Sigmoid colon (tissue), 7 donors: Measurements from ENCODE around the gene FUOM. TPM values are rescaled to one million over a fixed set of nuclear protein-coding genes. Genes with fewer than 3 reads are reported as not detected.

ENCODE experiments used
- DNase-seq: peaks from one replicate; pipeline ENCODE4 v3.0.0-alpha.2; 2019
- H3K27ac ChIP-seq, 4 donors: fragments of 200-600 bp; sonication (generic); one replicate each; pipeline ENCODE4 v1.5.1; 2016 to 2019; ENCODE audit warnings: mild to moderate bottlenecking in 1 of 4
- H3K27me3 ChIP-seq, 3 donors: fragments of 200-600 bp; sonication (generic); one replicate each; pipeline ENCODE4 v1.5.1; 2019; ENCODE audit warnings: mild to moderate bottlenecking in 1 of 3
- H3K36me3 ChIP-seq, 4 donors: fragments of 200-600 bp; sonication (generic); one replicate each; pipeline ENCODE4 v1.5.1; 2016 to 2019
- H3K4me1 ChIP-seq, 4 donors: fragments of 200-600 bp; sonication (generic); one replicate each; pipeline ENCODE4 v1.5.1; 2017 to 2019
- H3K4me3 ChIP-seq, 4 donors: fragments of 200-600 bp; sonication (generic); one replicate each; pipeline ENCODE4 v1.5.1; 2017 to 2019; ENCODE audit warnings: mild to moderate bottlenecking in 2 of 4, moderate library complexity in 1 of 4
- H3K9me3 ChIP-seq, 4 donors: fragments of 200-600 bp in 3 of 4; sonication (generic) in 3 of 4; one replicate each; pipeline versions ENCODE4 v1.5.1 to v1.6.1; 2013 to 2019
- EP300 ChIP-seq, 4 donors: sonication (generic); formaldehyde crosslinking; IDR thresholded peaks; one replicate each; pipeline ENCODE4 v1.6.1; 2017; ENCODE audit warnings: antibody characterized with exemption in 4 of 4
- POLR2A ChIP-seq, 2 donors: fragments of 450-650 bp; IDR thresholded peaks; one replicate each; pipeline ENCODE4 v1.6.1; 2016; ENCODE audit warnings: antibody characterized with exemption in 2 of 2, mild to moderate bottlenecking in 2 of 2, moderate library complexity in 2 of 2
- POLR2AphosphoS5 ChIP-seq, 4 donors: sonication (generic); formaldehyde crosslinking; IDR thresholded peaks; one replicate each; pipeline ENCODE4 v1.6.1; 2017; ENCODE audit warnings: antibody characterized with exemption in 4 of 4
- WGBS, 2 donors: extraction: QIAGEN DNeasy Blood & Tissue Kit; methylation state at CpG; one replicate each; pipeline ENCODE4 v1.1.7; 2013; 5-methylcytosine and 5-hydroxymethylcytosine counted together
- intact Hi-C: fragments of 100-400 bp; cut with DNase I; formaldehyde crosslinking; loops from one replicate; pipeline ENCODE4 v1.15.1; 2023
- polyA plus RNA-seq, 3 donors: library from polyadenylated mRNA; stranded (reverse); fragments of 200-250 nt; gene quantifications; one replicate each; pipeline ENCODE4 v1.2.3, GENCODE V29; 2013
- total RNA-seq, 4 donors: library from RNA; depleted of rRNA; stranded (reverse); fragments of >200 nt; gene quantifications; one replicate each; pipeline ENCODE4 v1.1.0, GENCODE V29; 2016
- TF ChIP-seq, protein P1 (sequence below), 4 experiments: fragments of 450-650 bp in 3 of 4; fragments of 200-600 bp in 1 of 4; IDR thresholded peaks; one replicate each; pipeline ENCODE4 v1.5.1; 2016 to 2019; ENCODE audit warnings: antibody characterized with exemption in 4 of 4, mild to moderate bottlenecking in 3 of 4, moderate library complexity in 2 of 4
- donor health status: healthy with polysubstance abuse.
- donor health status: Bipolar disorder and iron deficiency.
- donor health status: healthy.

Gene FUOM
- total and polyA plus RNA-seq, 7 donors: 8.0 to 98.0 (median 25.7) TPM

GRCh38 chr10:133359554-133359971 lies 1.7 kb upstream of the FUOM start:
- Histone ChIP-seq H3K36me3 (peaks cover 5 to 31% (median 8%) of the 10 kb centered on the region in 4 donors), H3K4me1 (peaks cover 0 to 18% (median 16%) of the 10 kb centered on the region in 4 donors), H3K9me3 (no peaks in the 10 kb centered on the region), H3K27me3 (peaks cover 3 to 32% (median 20%) of the 10 kb centered on the region in 3 donors), H3K27ac (no peak overlapping the region), H3K4me3 (no peak overlapping the region)
- intact Hi-C loops: no loop called here
- DNase-seq: no peak
- WGBS, 2 donors: 18 to 54% methylated on average over 6 of the region's 6 CpGs
- TF ChIP-seq POLR2A (IDR thresholded peaks at IDR 0.05) (no peak), POLR2AphosphoS5 (IDR thresholded peaks at IDR 0.05) (no peak), EP300 (IDR thresholded peaks at IDR 0.05) (no peak)
- TF ChIP-seq, protein P1, sequence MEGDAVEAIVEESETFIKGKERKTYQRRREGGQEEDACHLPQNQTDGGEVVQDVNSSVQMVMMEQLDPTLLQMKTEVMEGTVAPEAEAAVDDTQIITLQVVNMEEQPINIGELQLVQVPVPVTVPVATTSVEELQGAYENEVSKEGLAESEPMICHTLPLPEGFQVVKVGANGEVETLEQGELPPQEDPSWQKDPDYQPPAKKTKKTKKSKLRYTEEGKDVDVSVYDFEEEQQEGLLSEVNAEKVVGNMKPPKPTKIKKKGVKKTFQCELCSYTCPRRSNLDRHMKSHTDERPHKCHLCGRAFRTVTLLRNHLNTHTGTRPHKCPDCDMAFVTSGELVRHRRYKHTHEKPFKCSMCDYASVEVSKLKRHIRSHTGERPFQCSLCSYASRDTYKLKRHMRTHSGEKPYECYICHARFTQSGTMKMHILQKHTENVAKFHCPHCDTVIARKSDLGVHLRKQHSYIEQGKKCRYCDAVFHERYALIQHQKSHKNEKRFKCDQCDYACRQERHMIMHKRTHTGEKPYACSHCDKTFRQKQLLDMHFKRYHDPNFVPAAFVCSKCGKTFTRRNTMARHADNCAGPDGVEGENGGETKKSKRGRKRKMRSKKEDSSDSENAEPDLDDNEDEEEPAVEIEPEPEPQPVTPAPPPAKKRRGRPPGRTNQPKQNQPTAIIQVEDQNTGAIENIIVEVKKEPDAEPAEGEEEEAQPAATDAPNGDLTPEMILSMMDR (IDR thresholded peaks at IDR 0.05): no peak

DNA sequence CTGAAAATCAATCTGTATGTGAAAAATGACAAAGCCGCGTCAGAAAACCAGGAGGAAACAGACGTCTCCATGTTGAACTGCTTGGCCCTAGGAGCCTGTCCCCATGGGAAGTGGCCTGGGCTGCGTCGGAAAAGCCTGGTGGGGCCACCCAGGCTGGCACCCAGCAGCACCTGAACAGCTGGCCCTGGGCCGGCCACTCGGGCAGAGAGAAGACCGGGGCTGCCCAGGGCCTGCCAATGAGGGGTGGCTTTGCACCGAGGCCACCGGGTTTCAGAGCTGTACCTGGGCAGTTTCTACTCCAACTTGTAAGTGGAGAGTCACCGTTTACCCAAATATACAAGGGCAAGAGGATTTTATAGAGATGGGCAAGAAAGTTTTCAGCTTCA lies 1.1 kb upstream of the FUOM start:
- peaks cover 0 to 18% (median 16%) of the 10 kb centered on the region in 4 donors for H3K4me1 ChIP-seq
- H3K27ac ChIP-seq: peak overlapping the region in 2 of 4 donors; percentile 36 to 66
- H3K4me3 ChIP-seq: no peak overlapping the region
- peaks cover 0 to 25% (median 8%) of the 10 kb centered on the region in 4 donors for H3K36me3 ChIP-seq
- whole genome bisulfite sequencing, 2 donors: 80 to 88% methylated on average over 11 of the region's 11 CpGs
- intact Hi-C loops: no loop called here
- no peaks in the 10 kb centered on the region for H3K9me3 ChIP-seq
- peaks cover 3 to 39% (median 26%) of the 10 kb centered on the region in 3 donors for H3K27me3 ChIP-seq
- DNase-seq: no peak
- TF ChIP-seq POLR2A (IDR thresholded peaks at IDR 0.05) (no peak), POLR2AphosphoS5 (IDR thresholded peaks at IDR 0.05) (no peak), EP300 (IDR thresholded peaks at IDR 0.05) (no peak)
- TF ChIP-seq, protein P1 (IDR thresholded peaks at IDR 0.05): no peak

DNA sequence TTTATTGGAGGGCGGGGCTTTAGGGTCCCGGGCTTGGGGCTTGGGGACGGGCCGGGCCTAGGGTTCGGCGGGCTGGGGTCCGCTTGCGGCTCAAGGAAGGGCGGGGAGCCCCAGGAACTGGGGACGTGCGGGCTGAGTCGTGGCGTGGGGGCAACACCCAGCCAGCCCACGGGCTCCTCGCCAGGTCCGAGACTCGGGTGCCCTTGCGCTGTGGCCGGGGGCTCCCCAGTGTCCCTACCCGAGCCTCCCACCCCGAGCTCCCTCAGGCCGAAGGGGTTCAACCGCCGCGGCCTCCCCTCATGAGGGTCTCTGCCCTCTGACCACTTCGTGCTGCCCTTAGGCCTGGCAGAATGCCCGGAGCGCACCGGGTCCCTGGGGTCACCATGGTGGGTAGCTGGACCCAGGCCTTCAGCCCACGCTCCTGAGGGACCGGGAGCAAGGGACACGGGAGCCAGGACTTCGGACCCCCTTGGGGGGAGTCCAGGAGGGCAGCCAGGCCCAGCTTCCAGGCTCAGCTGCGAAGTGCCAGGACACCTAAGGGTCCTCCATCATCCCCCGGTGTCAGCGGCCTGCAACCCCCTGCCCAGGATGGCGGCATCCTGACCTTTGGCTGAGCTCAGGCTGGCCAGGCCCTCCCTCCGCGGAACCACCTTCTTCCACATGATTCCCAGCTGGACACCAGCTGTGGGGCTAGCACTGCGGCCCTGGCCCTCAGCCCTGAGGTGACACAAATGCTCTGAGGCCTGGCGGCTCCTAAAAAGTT lies 524 bp upstream of the FUOM start:
- peaks cover 0 to 21% (median 8%) of the 10 kb centered on the region in 4 donors for H3K36me3 ChIP-seq
- H3K27me3 ChIP-seq: peaks cover 3 to 43% (median 26%) of the 10 kb centered on the region in 3 donors
- H3K4me1 ChIP-seq: peaks cover 0 to 18% (median 16%) of the 10 kb centered on the region in 4 donors
- H3K27ac ChIP-seq: peak overlapping the region in 3 of 4 donors; percentile 31 to 66 (median 36)
- DNase-seq: peak; percentile 81
- no peaks in the 10 kb centered on the region for H3K9me3 ChIP-seq
- H3K4me3 ChIP-seq: peak overlapping the region in 2 of 4 donors; percentile 37 to 62
- peak in 1 of 4 donors; percentile 8 for TF ChIP-seq POLR2AphosphoS5 (IDR thresholded peaks at IDR 0.05)
- TF ChIP-seq POLR2A (IDR thresholded peaks at IDR 0.05): no peak
- intact Hi-C loops: no loop called here
- 83 to 85% methylated on average over 41 of the region's 41 CpGs for WGBS, 2 donors

GRCh38 chr10:133356549-133357284 lies 1.1 kb downstream of the FUOM start:
- TF ChIP-seq, protein P1 (IDR thresholded peaks at IDR 0.05): no peak
- no peak for TF ChIP-seq POLR2A (IDR thresholded peaks at IDR 0.05)
- TF ChIP-seq EP300 (IDR thresholded peaks at IDR 0.05): no peak
- no peak for TF ChIP-seq POLR2AphosphoS5 (IDR thresholded peaks at IDR 0.05)
- intact Hi-C loops: no loop called here
- WGBS, 2 donors: 45 to 53% methylated on average over 27 of the region's 27 CpGs
- peak overlapping the region; percentile 37 to 62 (median 57) for H3K4me3 ChIP-seq
- H3K27ac ChIP-seq: no peak overlapping the region
- H3K36me3 ChIP-seq: peaks cover 0 to 4% (median 0%) of the 10 kb centered on the region in 4 donors
- H3K27me3 ChIP-seq: peaks cover 3 to 46% (median 26%) of the 10 kb centered on the region in 3 donors
- H3K9me3 ChIP-seq: no peaks in the 10 kb centered on the region
- no peak for DNase-seq
- H3K4me1 ChIP-seq: peaks cover 0 to 18% (median 16%) of the 10 kb centered on the region in 4 donors

GRCh38 chr10:133355991-133356390 lies 1.8 kb downstream of the FUOM start:
- WGBS, 2 donors: 95 to 97% methylated on average over 3 of the region's 3 CpGs
- intact Hi-C loops: no loop called here

More at GRCh38 chr10:133355991-133356390, 1.8 kb downstream of the FUOM start:
- H3K4me1 ChIP-seq: peaks cover 0 to 18% (median 16%) of the 10 kb centered on the region in 4 donors
- no peaks in the 10 kb centered on the region for H3K9me3 ChIP-seq
- peaks cover 3 to 53% (median 26%) of the 10 kb centered on the region in 3 donors for H3K27me3 ChIP-seq
- DNase-seq: no peak
- TF ChIP-seq EP300 (IDR thresholded peaks at IDR 0.05) (no peak), POLR2A (IDR thresholded peaks at IDR 0.05) (no peak), POLR2AphosphoS5 (IDR thresholded peaks at IDR 0.05) (no peak)
- TF ChIP-seq, protein P1 (IDR thresholded peaks at IDR 0.05): no peak
- no peak overlapping the region for H3K27ac ChIP-seq
- no peaks in the 10 kb centered on the region for H3K36me3 ChIP-seq
- no peak overlapping the region for H3K4me3 ChIP-seq
